ENCODE data around the gene NAA25.

NAA25 gene

DNA sequence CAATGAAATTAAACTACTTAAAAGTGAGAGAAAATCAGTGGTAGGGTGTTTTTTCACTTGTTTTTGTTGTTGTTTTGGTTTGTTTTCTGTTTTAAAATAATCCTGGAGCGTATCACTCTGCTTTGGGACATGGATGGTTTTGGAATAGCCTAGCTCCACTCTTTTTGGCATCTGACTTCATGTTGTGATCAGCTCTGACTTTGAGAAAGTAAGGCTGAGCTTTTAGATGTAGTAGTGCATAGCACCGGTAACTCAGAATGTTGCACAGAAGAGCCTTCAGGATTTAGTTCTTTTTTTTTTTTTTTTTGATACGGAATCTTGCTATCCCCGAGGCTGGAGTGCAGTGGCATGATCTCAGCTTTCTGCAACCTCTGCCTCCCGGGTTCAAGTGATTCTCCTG lies 24.8 kb upstream of the NAA25 start:
- Histone ChIP-seq H3K27ac (ENCODE audit: low read depth in 2 of 2, low read length in 2 of 2) (no peak overlapping the region), H3K4me1 (ENCODE audit: control insufficient read depth in 2 of 2, insufficient read depth in 2 of 2, low read length in 2 of 2) (peaks cover 3 to 8% of the 10 kb centered on the region in 2 donors), H3K9ac (ENCODE audit: low read depth in 1 of 2, low read length in 2 of 2) (no peak overlapping the region), H3K4me3 (ENCODE audit: low read length in 2 of 2) (no peak overlapping the region), H3K36me3 (ENCODE audit: control insufficient read depth in 2 of 2, insufficient read depth in 2 of 2, low read length in 2 of 2) (peaks cover 20 to 28% of the 10 kb centered on the region in 2 donors), H3K27me3 (ENCODE audit: control insufficient read depth in 2 of 2, insufficient read depth in 2 of 2, low read length in 2 of 2) (no peaks in the 10 kb centered on the region), H3K9me3 (ENCODE audit: control insufficient read depth in 2 of 2, low read length in 2 of 2) (no peaks in the 10 kb centered on the region)

DNA sequence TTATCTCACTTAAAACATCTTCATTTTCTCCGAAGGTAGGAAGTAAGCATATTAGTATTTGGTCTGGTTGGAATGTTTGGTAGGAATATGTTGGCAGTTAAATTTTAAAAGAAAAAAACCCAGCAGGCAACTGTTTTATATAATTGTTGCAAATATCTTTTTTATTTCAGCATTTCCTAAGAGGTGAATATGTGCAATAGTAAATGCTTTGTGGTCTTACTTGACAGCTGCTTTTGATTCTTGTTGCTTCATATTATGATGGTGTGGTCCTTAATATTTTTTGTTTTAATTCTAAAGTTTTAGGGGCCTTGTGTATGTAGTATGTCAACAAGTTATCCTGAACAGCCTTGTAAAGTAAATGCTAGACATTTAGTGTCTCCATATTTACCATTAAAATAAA lies 23.1 kb upstream of the NAA25 start:
- H3K27me3 ChIP-seq (ENCODE audit: control insufficient read depth in 2 of 2, insufficient read depth in 2 of 2, low read length in 2 of 2): no peaks in the 10 kb centered on the region
- no peak overlapping the region for H3K4me3 ChIP-seq (ENCODE audit: low read length in 2 of 2)
- H3K36me3 ChIP-seq (ENCODE audit: control insufficient read depth in 2 of 2, insufficient read depth in 2 of 2, low read length in 2 of 2): peaks cover 16 to 17% of the 10 kb centered on the region in 2 donors
- H3K9me3 ChIP-seq (ENCODE audit: control insufficient read depth in 2 of 2, low read length in 2 of 2): no peaks in the 10 kb centered on the region
- no peak overlapping the region for H3K9ac ChIP-seq (ENCODE audit: low read depth in 1 of 2, low read length in 2 of 2)
- no peak overlapping the region for H3K27ac ChIP-seq (ENCODE audit: low read depth in 2 of 2, low read length in 2 of 2)
- H3K4me1 ChIP-seq (ENCODE audit: control insufficient read depth in 2 of 2, insufficient read depth in 2 of 2, low read length in 2 of 2): peaks cover 3 to 11% of the 10 kb centered on the region in 2 donors

GRCh38 chr12:112130441-112130998 lies 21.9 kb upstream of the NAA25 start:
- H3K27me3 ChIP-seq (ENCODE audit: control insufficient read depth in 2 of 2, insufficient read depth in 2 of 2, low read length in 2 of 2): no peaks in the 10 kb centered on the region
- H3K9me3 ChIP-seq (ENCODE audit: control insufficient read depth in 2 of 2, low read length in 2 of 2): no peaks in the 10 kb centered on the region
- peak overlapping the region; percentile 62 to 79 for H3K27ac ChIP-seq (ENCODE audit: low read depth in 2 of 2, low read length in 2 of 2)
- peak overlapping the region; percentile 34 to 35 for H3K9ac ChIP-seq (ENCODE audit: low read depth in 1 of 2, low read length in 2 of 2)
- peaks cover 9 to 19% of the 10 kb centered on the region in 2 donors for H3K4me1 ChIP-seq (ENCODE audit: control insufficient read depth in 2 of 2, insufficient read depth in 2 of 2, low read length in 2 of 2)
- peaks cover 11 to 16% of the 10 kb centered on the region in 2 donors for H3K36me3 ChIP-seq (ENCODE audit: control insufficient read depth in 2 of 2, insufficient read depth in 2 of 2, low read length in 2 of 2)
- peak overlapping the region; percentile 33 to 51 for H3K4me3 ChIP-seq (ENCODE audit: low read length in 2 of 2)

GRCh38 chr12:112126911-112127310 lies 18.3 kb upstream of the NAA25 start:
- peaks cover 0 to 3% of the 10 kb centered on the region in 2 donors for H3K36me3 ChIP-seq (ENCODE audit: control insufficient read depth in 2 of 2, insufficient read depth in 2 of 2, low read length in 2 of 2)
- no peak overlapping the region for H3K9ac ChIP-seq (ENCODE audit: low read depth in 1 of 2, low read length in 2 of 2)
- H3K4me3 ChIP-seq (ENCODE audit: low read length in 2 of 2): no peak overlapping the region
- H3K9me3 ChIP-seq (ENCODE audit: control insufficient read depth in 2 of 2, low read length in 2 of 2): no peaks in the 10 kb centered on the region
- H3K4me1 ChIP-seq (ENCODE audit: control insufficient read depth in 2 of 2, insufficient read depth in 2 of 2, low read length in 2 of 2): peaks cover 13 to 23% of the 10 kb centered on the region in 2 donors
- H3K27me3 ChIP-seq (ENCODE audit: control insufficient read depth in 2 of 2, insufficient read depth in 2 of 2, low read length in 2 of 2): no peaks in the 10 kb centered on the region
- no peak overlapping the region for H3K27ac ChIP-seq (ENCODE audit: low read depth in 2 of 2, low read length in 2 of 2)

GRCh38 chr12:112126000-112126438 lies 17.4 kb upstream of the NAA25 start:
- peak overlapping the region; percentile 92 to 99 for H3K4me3 ChIP-seq (ENCODE audit: low read length in 2 of 2)
- peak overlapping the region; percentile 80 to 93 for H3K27ac ChIP-seq (ENCODE audit: low read depth in 2 of 2, low read length in 2 of 2)
- peak overlapping the region; percentile 93 to 97 for H3K9ac ChIP-seq (ENCODE audit: low read depth in 1 of 2, low read length in 2 of 2)
- no peaks in the 10 kb centered on the region for H3K27me3 ChIP-seq (ENCODE audit: control insufficient read depth in 2 of 2, insufficient read depth in 2 of 2, low read length in 2 of 2)
- no peaks in the 10 kb centered on the region for H3K9me3 ChIP-seq (ENCODE audit: control insufficient read depth in 2 of 2, low read length in 2 of 2)
- peaks cover 13 to 23% of the 10 kb centered on the region in 2 donors for H3K4me1 ChIP-seq (ENCODE audit: control insufficient read depth in 2 of 2, insufficient read depth in 2 of 2, low read length in 2 of 2)
- H3K36me3 ChIP-seq (ENCODE audit: control insufficient read depth in 2 of 2, insufficient read depth in 2 of 2, low read length in 2 of 2): no peaks in the 10 kb centered on the region

DNA sequence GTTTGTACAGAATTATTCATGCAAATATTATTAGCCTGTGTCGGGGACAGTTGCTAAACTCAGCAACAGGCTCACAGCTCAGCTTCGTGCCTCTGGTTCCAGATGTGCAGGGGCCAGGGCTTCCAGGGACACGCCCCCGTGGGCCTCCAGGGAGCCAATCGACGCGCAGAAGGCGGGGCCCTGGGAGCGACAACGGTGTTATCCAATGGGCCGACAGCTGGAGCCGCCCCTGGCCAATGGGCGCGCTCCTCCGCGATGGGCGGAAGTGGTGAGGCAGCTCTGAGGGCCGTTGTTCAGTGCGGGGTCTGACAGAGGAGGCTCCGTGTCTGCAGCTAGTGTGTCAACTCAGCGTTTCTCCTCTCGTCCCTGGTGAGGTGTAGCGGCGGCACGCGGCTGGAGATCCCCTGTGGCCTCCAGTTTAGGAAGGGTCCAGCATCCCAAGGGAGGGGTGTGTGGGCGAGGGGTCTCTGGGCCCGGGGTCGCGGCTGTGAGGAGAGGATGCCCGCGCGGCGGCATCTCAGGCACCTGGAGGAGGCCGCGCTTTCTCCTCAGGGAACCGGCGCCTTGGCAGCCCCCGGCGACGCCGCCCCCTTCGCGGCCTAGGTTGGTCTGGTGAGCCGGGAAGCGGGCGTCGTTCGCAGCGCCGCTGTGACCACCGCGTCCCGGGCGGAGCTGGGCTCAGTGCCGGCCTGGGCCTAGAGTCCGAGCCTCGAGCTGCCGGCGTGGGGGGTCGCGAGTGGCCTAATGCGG lies 16.8 kb upstream of the NAA25 start, which contains the start of gene TRAFD1:
Gene TRAFD1 (plus strand): TSS at position 311 of the 750 bp plus-strand sequence. CDS start 4,963 bp downstream, outside the sequence.
- H3K4me1 ChIP-seq (ENCODE audit: control insufficient read depth in 2 of 2, insufficient read depth in 2 of 2, low read length in 2 of 2): peaks cover 13 to 19% of the 10 kb centered on the region in 2 donors

DNA sequence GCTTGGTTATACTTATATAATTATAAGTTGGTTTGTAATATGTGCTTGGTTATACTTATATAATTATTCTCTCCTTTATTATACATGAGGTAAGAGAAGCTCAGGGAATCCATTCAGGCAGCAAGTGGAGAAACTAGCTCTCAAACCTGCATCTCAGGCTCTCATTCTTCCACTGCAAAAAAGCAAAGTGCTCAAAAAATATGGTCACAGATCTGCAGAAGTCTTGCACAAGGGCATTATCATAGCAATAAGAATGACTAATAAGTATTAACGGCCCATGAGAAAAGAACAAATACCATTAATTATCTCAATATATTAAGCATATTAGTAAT lies 16.3 kb upstream of the NAA25 start:
- Histone ChIP-seq H3K4me3 (ENCODE audit: low read length in 2 of 2) (peak overlapping the region in 1 of 2 donors; percentile 92), H3K27ac (ENCODE audit: low read depth in 2 of 2, low read length in 2 of 2) (no peak overlapping the region), H3K9me3 (ENCODE audit: control insufficient read depth in 2 of 2, low read length in 2 of 2) (no peaks in the 10 kb centered on the region), H3K4me1 (ENCODE audit: control insufficient read depth in 2 of 2, insufficient read depth in 2 of 2, low read length in 2 of 2) (peaks cover 11 to 17% of the 10 kb centered on the region in 2 donors), H3K9ac (ENCODE audit: low read depth in 1 of 2, low read length in 2 of 2) (no peak overlapping the region), H3K27me3 (ENCODE audit: control insufficient read depth in 2 of 2, insufficient read depth in 2 of 2, low read length in 2 of 2) (no peaks in the 10 kb centered on the region), H3K36me3 (ENCODE audit: control insufficient read depth in 2 of 2, insufficient read depth in 2 of 2, low read length in 2 of 2) (no peaks in the 10 kb centered on the region)

More for the DNA sequence above, 16.8 kb upstream of the NAA25 start, which contains the start of gene TRAFD1:
- Histone ChIP-seq H3K27me3 (ENCODE audit: control insufficient read depth in 2 of 2, insufficient read depth in 2 of 2, low read length in 2 of 2) (no peaks in the 10 kb centered on the region), H3K27ac (ENCODE audit: low read depth in 2 of 2, low read length in 2 of 2) (peak within 1 kb of the TSS; percentile 80 to 93), H3K9ac (ENCODE audit: low read depth in 1 of 2, low read length in 2 of 2) (peak within 1 kb of the TSS; percentile 93 to 97), H3K9me3 (ENCODE audit: control insufficient read depth in 2 of 2, low read length in 2 of 2) (no peaks in the 10 kb centered on the region), H3K36me3 (ENCODE audit: control insufficient read depth in 2 of 2, insufficient read depth in 2 of 2, low read length in 2 of 2) (no peaks in the 10 kb centered on the region), H3K4me3 (ENCODE audit: low read length in 2 of 2) (peak within 1 kb of the TSS; percentile 92 to 99)

DNA sequence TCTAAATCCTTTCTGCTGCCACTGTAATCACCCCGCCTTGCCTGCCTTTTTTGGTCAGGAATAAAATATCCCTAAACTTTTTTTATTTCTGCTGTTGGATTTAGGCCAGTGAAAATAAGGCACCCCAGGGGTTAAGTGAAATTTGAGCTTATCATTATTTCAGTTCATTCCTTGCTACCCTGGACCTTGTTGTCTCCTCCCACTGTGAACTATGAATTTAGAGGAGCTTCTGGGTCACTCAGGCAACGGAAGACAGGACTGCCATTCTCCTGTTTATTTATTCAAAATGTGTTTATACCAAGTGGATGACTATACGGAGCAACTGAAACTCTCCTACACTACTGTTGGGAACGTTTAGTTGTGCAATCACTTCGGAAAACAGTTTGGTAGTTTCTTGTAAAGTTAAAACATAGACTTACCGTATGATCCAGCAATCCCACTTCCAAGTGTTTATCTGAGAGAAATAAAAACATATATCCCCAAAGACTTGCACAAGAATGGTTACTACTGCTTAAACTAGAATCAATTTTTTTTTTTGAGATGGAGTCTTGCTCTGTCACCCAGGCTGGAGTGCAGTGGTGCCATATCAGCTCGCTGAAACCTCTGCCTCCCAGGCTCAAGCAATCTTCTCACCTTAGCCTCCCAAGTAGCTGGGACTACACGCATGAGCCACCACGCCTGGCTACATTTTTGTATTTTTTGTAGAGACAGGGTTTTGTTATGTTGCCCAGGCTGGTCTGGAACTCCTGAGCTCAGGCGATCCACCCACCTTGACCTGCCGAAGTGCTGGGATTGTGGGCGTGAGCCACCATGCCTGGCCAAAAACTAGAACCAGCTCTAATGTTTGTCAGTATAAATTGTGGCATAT lies 14.5 kb upstream of the NAA25 start:
- Histone ChIP-seq H3K9ac (ENCODE audit: low read depth in 1 of 2, low read length in 2 of 2) (no peak overlapping the region), H3K4me3 (ENCODE audit: low read length in 2 of 2) (no peak overlapping the region), H3K27me3 (ENCODE audit: control insufficient read depth in 2 of 2, insufficient read depth in 2 of 2, low read length in 2 of 2) (no peaks in the 10 kb centered on the region), H3K9me3 (ENCODE audit: control insufficient read depth in 2 of 2, low read length in 2 of 2) (no peaks in the 10 kb centered on the region), H3K36me3 (ENCODE audit: control insufficient read depth in 2 of 2, insufficient read depth in 2 of 2, low read length in 2 of 2) (no peaks in the 10 kb centered on the region), H3K27ac (ENCODE audit: low read depth in 2 of 2, low read length in 2 of 2) (peak overlapping the region in 1 of 2 donors; percentile 32), H3K4me1 (ENCODE audit: control insufficient read depth in 2 of 2, insufficient read depth in 2 of 2, low read length in 2 of 2) (peaks cover 10 to 17% of the 10 kb centered on the region in 2 donors)

DNA sequence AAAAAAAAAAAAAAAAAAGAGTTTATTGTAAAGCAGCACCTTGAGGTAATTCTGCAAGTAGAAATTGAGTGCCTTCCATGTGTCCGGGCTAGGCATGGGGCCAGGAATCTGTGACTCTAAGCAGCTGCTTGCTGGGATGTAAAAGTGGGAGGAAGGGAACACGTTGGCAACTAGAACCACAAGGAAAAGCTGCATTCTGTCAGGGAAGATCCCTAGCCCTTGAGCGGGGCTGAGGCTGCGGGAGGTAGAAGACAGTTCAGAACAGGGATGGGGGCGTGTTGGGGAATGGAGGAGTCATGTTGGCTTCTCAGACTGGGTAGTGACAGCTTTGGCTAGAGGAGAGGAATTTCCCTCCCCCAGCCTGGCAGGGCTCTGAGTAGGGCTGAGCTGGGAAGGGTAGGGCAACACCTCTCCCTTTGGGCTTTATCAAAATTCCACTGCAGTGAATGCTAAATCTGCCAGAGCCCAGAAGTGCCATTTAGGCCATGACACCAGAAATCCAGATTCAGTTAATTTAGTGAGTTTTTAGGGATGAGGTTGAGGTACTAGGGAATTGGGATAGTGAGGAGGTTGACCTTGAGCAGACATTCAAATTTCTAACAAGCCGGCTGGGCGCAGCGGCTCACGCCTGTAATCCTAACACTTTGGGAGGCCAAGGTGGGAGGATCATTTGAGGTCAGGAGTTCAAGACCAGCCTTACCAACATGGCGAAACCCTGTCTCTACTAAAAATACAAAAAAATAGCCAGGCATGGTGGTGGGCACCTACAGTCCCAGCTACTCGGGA lies 13.4 kb upstream of the NAA25 start:
- H3K36me3 ChIP-seq (ENCODE audit: control insufficient read depth in 2 of 2, insufficient read depth in 2 of 2, low read length in 2 of 2): no peaks in the 10 kb centered on the region
- H3K27me3 ChIP-seq (ENCODE audit: control insufficient read depth in 2 of 2, insufficient read depth in 2 of 2, low read length in 2 of 2): no peaks in the 10 kb centered on the region
- H3K9ac ChIP-seq (ENCODE audit: low read depth in 1 of 2, low read length in 2 of 2): no peak overlapping the region
- H3K9me3 ChIP-seq (ENCODE audit: control insufficient read depth in 2 of 2, low read length in 2 of 2): no peaks in the 10 kb centered on the region
- H3K4me1 ChIP-seq (ENCODE audit: control insufficient read depth in 2 of 2, insufficient read depth in 2 of 2, low read length in 2 of 2): peaks cover 10 to 17% of the 10 kb centered on the region in 2 donors
- no peak overlapping the region for H3K4me3 ChIP-seq (ENCODE audit: low read length in 2 of 2)
- peak overlapping the region in 1 of 2 donors; percentile 17 for H3K27ac ChIP-seq (ENCODE audit: low read depth in 2 of 2, low read length in 2 of 2)

All from mucosa of rectum (tissue), 2 donors.